Thoracic aorta (tissue), 2 donors: ENCODE data around the gene LAMC3. TPM values are rescaled to one million over a fixed set of nuclear protein-coding genes. Genes with fewer than 3 reads are reported as not detected.

Source experiments
- ATAC-seq: fragments of 150-250 bp; one replicate; pipeline ENCODE4 v1.8.0; 2017; ENCODE audit warnings: low read depth; ENCODE audit not compliant: insufficient number of reproducible peaks, low FRiP score
- DNase-seq: peaks from one replicate; pipeline ENCODE4 v3.0.0-alpha.2; 2020; ENCODE audit warnings: low spot score
- H3K27ac ChIP-seq, 2 donors: fragments of 200-600 bp; sonication (generic); 1 replicate in 1 of 2; 2 replicates in 1 of 2; pipeline ENCODE4 v1.5.1; 2016; ENCODE audit warnings: mild to moderate bottlenecking in 2 of 2, moderate library complexity in 2 of 2
- H3K27me3 ChIP-seq: fragments of 200-600 bp; sonication (generic); replicated peaks from 2 replicates; pipeline ENCODE4 v1.6.0; 2016; ENCODE audit warnings: mild to moderate bottlenecking; ENCODE audit not compliant: insufficient read depth
- H3K36me3 ChIP-seq: fragments of 200-600 bp; sonication (generic); one replicate; pipeline ENCODE4 v1.5.1; 2016
- H3K4me1 ChIP-seq, 2 donors: fragments of 200-600 bp; sonication (generic); 1 replicate in 1 of 2; 2 replicates in 1 of 2; pipeline versions ENCODE4 v1.5.1 to v1.6.0; 2016; ENCODE audit warnings: low read depth in 2 of 2, mild to moderate bottlenecking in 1 of 2; ENCODE audit not compliant: control insufficient read depth in 1 of 2
- H3K4me3 ChIP-seq: fragments of 200-600 bp; sonication (generic); 2 replicates; pipeline ENCODE4 v1.5.1; 2016; ENCODE audit warnings: mild to moderate bottlenecking
- H3K9me3 ChIP-seq: fragments of 200-600 bp; sonication (generic); 2 replicates; pipeline ENCODE4 v1.5.1; 2016
- total RNA-seq, 2 donors: library from RNA; depleted of rRNA; stranded (reverse); fragments of >200 nt; gene quantifications; one replicate each; pipeline versions ENCODE4 v1.1.0 to v1.2.3, GENCODE V29; 2016
- TF ChIP-seq, protein P1 (sequence below): fragments of 200-600 bp; sonication (generic); IDR thresholded peaks from one replicate; pipeline ENCODE4 v1.5.1; 2019; ENCODE audit warnings: antibody characterized with exemption

The LAMC3 gene
- total RNA-seq, 2 donors from 2014 or later, result 0.54 to 2.8 TPM

DNA sequence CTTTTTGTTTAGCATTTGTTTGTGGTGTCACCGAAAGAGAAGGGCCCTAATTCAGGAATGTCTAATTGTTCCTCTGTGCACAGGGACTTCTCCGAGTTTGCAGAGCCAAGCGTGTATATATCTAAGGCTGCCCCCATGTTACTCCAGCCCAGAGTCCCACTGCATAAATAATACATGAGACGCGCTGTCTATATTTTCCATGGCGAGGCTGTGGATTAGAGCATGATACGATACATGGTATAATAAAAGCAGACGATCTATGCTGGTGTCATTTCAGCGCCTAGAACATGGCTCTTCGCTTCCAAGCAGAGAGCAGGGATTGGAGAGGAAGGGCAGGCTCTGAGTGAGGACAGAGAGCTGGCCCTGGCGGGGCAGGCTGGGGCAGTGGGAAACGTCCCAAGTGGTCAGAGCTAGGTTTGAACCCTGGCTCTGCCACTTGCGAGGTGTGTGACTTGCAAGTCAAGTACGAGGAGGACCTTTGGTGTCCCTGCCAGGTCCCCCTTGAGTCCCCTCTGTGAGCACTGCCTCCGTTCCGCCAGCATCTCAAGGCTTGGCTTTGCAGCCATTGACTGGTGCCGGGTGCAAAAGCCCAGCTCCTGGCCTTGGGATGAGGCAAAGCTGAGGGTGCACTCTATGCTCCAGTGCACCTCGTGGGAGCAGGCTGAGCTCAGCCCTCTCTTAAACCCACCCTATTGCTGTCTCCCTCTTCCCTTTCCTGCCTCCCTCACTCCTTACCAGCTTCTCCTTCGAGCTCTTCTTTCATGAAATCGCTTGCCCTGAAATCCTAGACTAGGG is 29.2 kb upstream of the LAMC3 start:
- Histone ChIP-seq H3K4me1 (no peaks in the 10 kb centered on the region), H3K9me3 (no peaks in the 10 kb centered on the region), H3K4me3 (no peak overlapping the region), H3K27me3 (no peaks in the 10 kb centered on the region), H3K27ac (no peak overlapping the region), H3K36me3 (no peaks in the 10 kb centered on the region)
- TF ChIP-seq, protein P1, sequence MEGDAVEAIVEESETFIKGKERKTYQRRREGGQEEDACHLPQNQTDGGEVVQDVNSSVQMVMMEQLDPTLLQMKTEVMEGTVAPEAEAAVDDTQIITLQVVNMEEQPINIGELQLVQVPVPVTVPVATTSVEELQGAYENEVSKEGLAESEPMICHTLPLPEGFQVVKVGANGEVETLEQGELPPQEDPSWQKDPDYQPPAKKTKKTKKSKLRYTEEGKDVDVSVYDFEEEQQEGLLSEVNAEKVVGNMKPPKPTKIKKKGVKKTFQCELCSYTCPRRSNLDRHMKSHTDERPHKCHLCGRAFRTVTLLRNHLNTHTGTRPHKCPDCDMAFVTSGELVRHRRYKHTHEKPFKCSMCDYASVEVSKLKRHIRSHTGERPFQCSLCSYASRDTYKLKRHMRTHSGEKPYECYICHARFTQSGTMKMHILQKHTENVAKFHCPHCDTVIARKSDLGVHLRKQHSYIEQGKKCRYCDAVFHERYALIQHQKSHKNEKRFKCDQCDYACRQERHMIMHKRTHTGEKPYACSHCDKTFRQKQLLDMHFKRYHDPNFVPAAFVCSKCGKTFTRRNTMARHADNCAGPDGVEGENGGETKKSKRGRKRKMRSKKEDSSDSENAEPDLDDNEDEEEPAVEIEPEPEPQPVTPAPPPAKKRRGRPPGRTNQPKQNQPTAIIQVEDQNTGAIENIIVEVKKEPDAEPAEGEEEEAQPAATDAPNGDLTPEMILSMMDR, result no peak
- DNase-seq (no peak), ATAC-seq (no peak)

DNA sequence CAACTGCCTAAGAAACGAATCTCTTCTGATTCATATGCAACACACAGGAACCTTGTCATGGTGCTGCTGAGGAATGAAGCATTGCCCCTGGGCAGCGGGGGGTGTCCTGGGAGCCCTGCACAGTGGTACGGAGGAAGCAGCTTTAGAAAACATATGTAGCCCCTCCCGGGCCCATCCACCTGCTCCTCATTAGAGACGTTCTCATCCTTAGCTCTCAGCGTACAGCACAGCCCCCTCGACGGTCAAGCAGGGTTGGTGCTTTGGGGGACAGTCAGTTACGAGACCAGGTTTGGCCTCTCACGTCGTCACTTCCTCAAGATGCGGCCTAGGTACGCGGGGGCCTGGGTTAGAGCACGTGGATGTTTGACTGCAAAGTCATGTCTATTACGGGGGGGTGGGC is 28.4 kb upstream of the LAMC3 start:
- TF ChIP-seq, protein P1, result no peak
- DNase-seq, result no peak
- no peaks in the 10 kb centered on the region for H3K27me3 ChIP-seq
- no peak overlapping the region for H3K27ac ChIP-seq
- no peak overlapping the region for H3K4me3 ChIP-seq
- H3K9me3 ChIP-seq, result no peaks in the 10 kb centered on the region
- H3K4me1 ChIP-seq, result no peaks in the 10 kb centered on the region
- ATAC-seq, result no peak
- H3K36me3 ChIP-seq, result no peaks in the 10 kb centered on the region

DNA sequence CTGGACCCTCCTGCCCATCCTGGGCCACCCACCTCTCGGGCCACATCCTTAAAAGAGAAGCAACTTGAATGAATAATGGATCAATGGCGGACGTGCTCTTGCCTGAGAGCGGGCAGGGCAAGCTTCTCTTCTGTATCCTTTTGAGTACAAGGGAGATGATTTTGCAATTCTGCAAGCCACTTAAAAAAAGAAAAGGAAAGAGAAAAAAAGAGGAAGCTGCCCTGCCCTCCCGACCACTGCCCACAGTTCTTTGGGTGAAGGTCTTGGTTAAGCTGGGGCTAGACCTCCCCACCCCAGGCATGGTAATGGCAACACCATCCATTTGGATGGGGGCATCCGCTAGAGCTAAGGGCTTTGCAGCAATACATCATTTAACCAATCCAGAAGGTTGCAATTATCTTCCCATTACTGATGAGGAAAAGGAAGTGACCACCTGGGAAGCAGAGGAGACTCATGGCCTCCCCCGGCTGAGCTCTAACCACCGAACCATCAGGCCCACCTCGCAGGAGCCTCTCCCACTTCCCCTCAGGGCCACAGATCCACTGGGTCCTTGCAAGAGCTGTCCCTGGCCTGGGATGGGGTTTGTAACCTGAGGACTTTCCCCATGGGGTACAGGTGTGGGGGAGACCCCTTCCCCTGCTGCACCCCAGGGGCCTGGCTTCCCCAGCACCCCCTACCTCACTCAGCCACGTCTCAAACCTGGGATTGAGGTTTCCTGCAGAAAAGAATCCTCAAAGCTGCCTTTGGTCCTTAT is 27.8 kb upstream of the LAMC3 start:
- DNase-seq (no peak), ATAC-seq (no peak)
- Histone ChIP-seq H3K36me3 (no peaks in the 10 kb centered on the region), H3K9me3 (no peaks in the 10 kb centered on the region), H3K4me3 (no peak overlapping the region), H3K27ac (no peak overlapping the region), H3K27me3 (no peaks in the 10 kb centered on the region), H3K4me1 (no peaks in the 10 kb centered on the region)
- TF ChIP-seq, protein P1, result no peak

DNA sequence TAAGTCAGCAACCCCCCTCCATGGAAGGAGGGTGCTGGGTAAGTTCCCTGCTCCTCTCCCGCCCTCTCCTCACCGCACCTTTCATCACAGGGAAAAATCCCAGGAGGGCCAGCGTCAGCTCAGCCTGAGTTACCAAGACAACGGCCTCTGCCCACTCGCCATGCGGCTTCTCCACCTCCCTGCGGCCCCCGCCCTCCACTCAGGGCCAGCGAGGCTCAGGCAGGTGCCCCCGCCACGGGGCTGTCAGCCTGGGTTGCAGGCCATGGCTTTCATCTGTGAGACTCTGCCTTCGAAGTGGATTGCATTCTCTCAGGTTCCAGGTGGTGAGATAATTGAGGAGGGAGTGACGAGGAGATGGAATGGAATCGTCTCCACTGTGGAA is 27.2 kb upstream of the LAMC3 start:
- H3K27me3 ChIP-seq, result no peaks in the 10 kb centered on the region
- TF ChIP-seq, protein P1, result no peak
- no peaks in the 10 kb centered on the region for H3K4me1 ChIP-seq
- no peaks in the 10 kb centered on the region for H3K9me3 ChIP-seq
- H3K27ac ChIP-seq, result no peak overlapping the region
- H3K36me3 ChIP-seq, result no peaks in the 10 kb centered on the region
- no peak for ATAC-seq
- DNase-seq, result no peak
- H3K4me3 ChIP-seq, result no peak overlapping the region

DNA sequence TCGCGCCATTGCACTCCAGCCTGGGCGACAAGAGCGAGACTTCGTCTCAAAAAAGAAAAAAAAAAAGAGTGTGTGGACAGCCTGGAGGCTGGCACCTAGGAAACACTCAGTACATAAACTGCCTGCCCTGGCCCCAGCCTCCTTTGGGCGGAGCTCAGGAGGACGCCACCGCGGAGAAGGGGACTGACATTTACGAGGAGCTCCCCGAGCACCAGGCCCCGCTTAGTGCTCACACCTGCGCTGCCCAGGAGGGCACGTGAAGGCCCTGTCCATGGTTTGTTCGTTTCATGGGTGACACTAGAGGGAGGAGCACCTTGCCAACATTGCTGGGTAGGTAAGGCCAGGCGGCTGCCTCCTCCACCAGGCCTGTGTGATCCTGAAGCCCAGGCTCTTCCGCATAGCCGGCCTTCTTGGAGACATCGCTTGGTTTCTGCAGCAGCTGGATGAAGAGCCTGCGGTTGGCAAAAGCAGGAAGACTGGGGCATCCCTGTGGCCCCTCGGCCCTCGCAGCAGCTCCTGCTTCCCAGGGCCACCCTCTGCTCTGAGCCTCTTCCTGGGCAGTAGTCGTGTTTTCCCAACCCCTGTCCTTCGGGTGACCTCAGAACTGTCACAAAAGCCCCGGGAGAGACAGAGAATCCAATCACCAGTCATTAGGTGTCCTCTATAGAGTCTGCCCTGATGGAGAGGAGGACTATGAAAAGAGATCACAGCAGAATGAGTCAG is 26.2 kb upstream of the LAMC3 start:
- TF ChIP-seq, protein P1, result no peak
- no peak for DNase-seq
- Histone ChIP-seq H3K4me1 (no peaks in the 10 kb centered on the region), H3K4me3 (no peak overlapping the region), H3K27me3 (no peaks in the 10 kb centered on the region), H3K9me3 (no peaks in the 10 kb centered on the region), H3K36me3 (no peaks in the 10 kb centered on the region), H3K27ac (no peak overlapping the region)
- ATAC-seq, result no peak
